NB4 (cell line): ENCODE measurements around the gene HADHA.

Experiments
- CTCF ChIP-seq: IDR thresholded peaks from one replicate; pipeline ENCODE4 v1.5.1; 2012; ENCODE audit warnings: low read depth, low read length
- POLR2A ChIP-seq: IDR thresholded peaks from 2 replicates; pipeline ENCODE4 v1.6.1; 2011; ENCODE audit warnings: mild to moderate bottlenecking; ENCODE audit not compliant: insufficient read length; ENCODE audit errors: extremely low read depth

- TF ChIP-seq CTCF (no peak), POLR2A (no peak)
These were observed 27.8 kb downstream of the HADHA start for GRCh38 chr2:26216587-26216986.
